GM19397 (cell line): ENCODE measurements around the gene SLC34A3.

ENCODE experiments used
- ATAC-seq: cut with Tn5 transposase; IDR thresholded peaks from one replicate; pipeline ENCODE4 v1.9.1; 2021; ENCODE audit warnings: mild to moderate bottlenecking, moderate library complexity; ENCODE audit not compliant: unreplicated experiment

SLC34A3 gene

GRCh38 chr9:137275203-137275587 lies 44.5 kb downstream of the SLC34A3 start:
- no peak for ATAC-seq

- no peak for ATAC-seq
These were observed 45.1 kb downstream of the SLC34A3 start for GRCh38 chr9:137275588-137276472.

- ATAC-seq: no peak
These were observed 46.0 kb downstream of the SLC34A3 start for GRCh38 chr9:137276473-137277328.

- peak; percentile 64 for ATAC-seq
These were observed 46.8 kb downstream of the SLC34A3 start, which contains the start of gene TOR4A for GRCh38 chr9:137277329-137278041. TOR4A (plus strand) TSS chr9:137277726; CDS start chr9:137278690, 964 bp downstream.

DNA sequence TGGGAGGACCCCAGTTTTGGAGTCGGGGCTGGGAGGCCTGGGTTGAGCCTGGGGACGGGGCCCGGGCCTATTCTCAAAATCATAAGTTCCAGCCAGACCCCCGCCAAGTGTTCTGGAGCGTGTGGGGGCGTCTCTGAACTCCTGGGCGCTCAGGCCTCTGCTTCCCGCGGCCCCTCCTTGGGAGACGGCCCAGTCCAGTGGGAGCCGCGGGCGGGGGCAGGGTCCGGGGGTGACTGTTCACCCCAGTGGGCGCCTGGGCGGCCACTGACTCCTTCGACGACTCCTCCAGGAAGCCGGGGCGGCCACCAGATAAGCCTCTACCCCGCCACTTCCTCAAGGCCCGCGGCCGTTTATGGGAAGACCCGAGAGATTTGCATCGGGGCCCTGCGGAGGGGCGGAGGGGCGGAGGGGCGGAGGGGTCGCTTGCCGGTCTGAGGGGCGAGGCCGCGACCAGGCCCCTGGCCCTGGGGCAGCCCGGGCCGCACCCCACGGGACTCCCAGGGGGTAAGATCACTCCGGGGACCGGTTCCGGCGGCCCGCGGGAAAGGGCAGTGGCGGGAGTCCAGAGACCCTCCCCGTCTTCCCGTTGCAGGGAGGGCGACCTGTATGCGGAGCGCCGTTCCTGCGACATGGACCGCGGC lies 47.5 kb downstream of the SLC34A3 start:
- peak; percentile 8 for ATAC-seq

GRCh38 chr9:137278721-137279711 lies 48.3 kb downstream of the SLC34A3 start:
- ATAC-seq: no peak

- ATAC-seq: no peak
These were observed 49.2 kb downstream of the SLC34A3 start for GRCh38 chr9:137279741-137280473.

- no peak for ATAC-seq
These were observed 50.0 kb downstream of the SLC34A3 start for GRCh38 chr9:137280474-137281344.

GRCh38 chr9:137281345-137282116 lies 50.8 kb downstream of the SLC34A3 start:
- ATAC-seq: no peak
